ENCODE results near the gene RNF225. TPM values are rescaled to one million over a fixed set of nuclear protein-coding genes. Genes with fewer than 3 reads are reported as not detected.

Gene RNF225
- total and polyA plus RNA-seq, 2 of the 13 experiments (the other 11 are each of a cell fraction or from before 2014, with no cell fraction given) = not detected

- Histone ChIP-seq H3K27me3 (ENCODE audit: control insufficient read depth in 1 of 2, insufficient read depth in 2 of 2, low read length in 2 of 2) (no peaks in the 10 kb centered on the region), H3K36me3 (replicated peaks in 1 of 2; ENCODE audit: control insufficient read depth in 1 of 2, insufficient read depth in 2 of 2, low read length in 2 of 2) (no peaks in the 10 kb centered on the region), H3K4me2 (ENCODE audit: low read depth, low read length) (peak overlapping the region; percentile 83), H3K4me3 (replicated peaks in 1 of 3; ENCODE audit: insufficient read depth in 1 of 3, low read depth in 2 of 3, low read length in 3 of 3) (peak overlapping the region; percentile 76 to 92 (median 80)), H3K27ac (ENCODE audit: extremely low read length, insufficient read depth, low read length) (peak overlapping the region; percentile 97), H4K20me1 (ENCODE audit: insufficient read depth, low read length) (no peaks in the 10 kb centered on the region), H3K9me3 (ENCODE audit: low read length) (no peaks in the 10 kb centered on the region), H3K9ac (ENCODE audit: insufficient read depth, low read depth, low read length) (peak overlapping the region; percentile 98), H2AFZ (ENCODE audit: low read length) (no peak overlapping the region), H3K4me1 (ENCODE audit: insufficient read depth, low read length) (peaks cover 11% of the 10 kb centered on the region), H3K79me2 (ENCODE audit: insufficient read depth, low read length) (no peaks in the 10 kb centered on the region)
- no peak for FAIRE-seq
- intact Hi-C loops (cut with micrococcal nuclease; ENCODE audit: unreplicated experiment) (loop anchor here (2.0 kb wide), 1 partner anchor 19 kb away; the partner anchor contains the start of gene ZNF837), in situ Hi-C loops (cut with HindIII; ENCODE audit: extremely low pct_ligation_motif_present, low pct_unique_long_range_greater_than_20kb) (no loop called here)
- POLR2A ChIA-PET = interaction anchor here (0.8 to 2.4 kb wide), 31 partner anchors 8 to 214 kb away, joined by 3 to 33 read pairs (median 7); partner anchors contain the start of genes CHMP2A, ERVK3-1, RPS5 and SLC27A5
- peak; percentile 38 for ATAC-seq
- CTCF ChIA-PET (ENCODE audit: low intra/inter-chr PET ratio, low total read pairs) = no interaction called here
- WGBS (ENCODE audit: low lambda C conversion rate) = 5% methylated on average over 24 of the region's 28 CpGs
- TSS peak; percentile 82 for BruUV-seq (replicated peaks)
- peak; percentile 49 for DNase-seq (ENCODE audit: low spot score)
- TF ChIP-seq HNF1A (IDR thresholded peaks at IDR 0.05; ENCODE audit: low read depth) (no peak), HNF1A (CRISPR knock-in tag; IDR thresholded peaks at IDR 0.05; ENCODE audit: borderline replicate concordance) (0 out of 2 replicates have a peak, but pooled peaks have one; percentile 25), ZNF317 (CRISPR knock-in tag; IDR thresholded peaks at IDR 0.05) (no peak), ZIK1 (CRISPR knock-in tag; IDR thresholded peaks at IDR 0.05; ENCODE audit: borderline replicate concordance, low read depth) (peak; percentile 3; the same call in 1 of the 2 replicates), ZC3H4 (CRISPR knock-in tag; IDR thresholded peaks at IDR 0.05; ENCODE audit: borderline replicate concordance) (peak; percentile 96; the same call in 1 of the 2 replicates), ZNF501 (CRISPR knock-in tag; IDR thresholded peaks at IDR 0.05) (peak; percentile 44; the same call in 1 of the 2 replicates), NFAT5 (CRISPR knock-in tag; IDR thresholded peaks at IDR 0.05) (peak; percentile 56; the same call in 1 of the 2 replicates), ZFP82 (CRISPR knock-in tag; IDR thresholded peaks at IDR 0.05; ENCODE audit: borderline replicate concordance) (0 out of 2 replicates have a peak, but pooled peaks have one; percentile 8), ZNF580 (CRISPR knock-in tag; IDR thresholded peaks at IDR 0.05; ENCODE audit: borderline replicate concordance, low read depth) (no peak), ZNF605 (CRISPR knock-in tag; IDR thresholded peaks at IDR 0.05) (no peak), DPF2 (CRISPR knock-in tag; IDR thresholded peaks at IDR 0.05; ENCODE audit: borderline replicate concordance, low read depth) (no peak), AGO2 (optimal IDR thresholded peaks at IDR 0.05; ENCODE audit: low read depth, low read length) (peak; percentile 97), POGZ (CRISPR knock-in tag; IDR thresholded peaks at IDR 0.05) (0 out of 2 replicates have a peak, but pooled peaks have one; percentile 31)
Observed at GRCh38 chr19:58361900-58362271, 33.6 kb upstream of the RNF225 start.
